T-helper 2 cell (primary cell): ENCODE results near the gene SFMBT2.

Experiments used
- DNase-seq, 5 experiments: peaks; one replicate each; pipeline versions ENCODE4 v3.0.0 to v3.0.0-alpha.2; 2012 to 2022

Gene SFMBT2

GRCh38 chr10:7424919-7425318 lies 14.1 kb upstream of the SFMBT2 start:
- no peak for DNase-seq

GRCh38 chr10:7424315-7424714 lies 13.5 kb upstream of the SFMBT2 start:
- DNase-seq, result peak in 1 of 5 experiments; percentile 52

- no peak for DNase-seq
Observed at GRCh38 chr10:7423521-7423920, 12.7 kb upstream of the SFMBT2 start.

GRCh38 chr10:7421526-7421925 lies 10.7 kb upstream of the SFMBT2 start:
- no peak for DNase-seq

- DNase-seq, result no peak
Observed at GRCh38 chr10:7419998-7420397, 9.2 kb upstream of the SFMBT2 start.

- peak in 2 of 5 experiments; percentile 36 to 47 for DNase-seq
Observed at GRCh38 chr10:7417807-7418206, 7.0 kb upstream of the SFMBT2 start.

GRCh38 chr10:7417103-7417623 lies 6.3 kb upstream of the SFMBT2 start:
- peak in 2 of 5 experiments; percentile 22 to 74 for DNase-seq

- DNase-seq, result no peak
Observed at GRCh38 chr10:7414766-7415165, 3.9 kb upstream of the SFMBT2 start.

- DNase-seq, result no peak
Observed at GRCh38 chr10:7412928-7413282, 2.1 kb upstream of the SFMBT2 start.

GRCh38 chr10:7412237-7412927 lies 1.5 kb upstream of the SFMBT2 start:
- peak in 1 of 5 experiments; percentile 29 for DNase-seq

GRCh38 chr10:7411671-7412128 lies 866 bp upstream of the SFMBT2 start:
- peak in 2 of 5 experiments; percentile 10 to 54 for DNase-seq

GRCh38 chr10:7410301-7410861 lies 453 bp downstream of the SFMBT2 start:
- DNase-seq, result peak in 2 of 5 experiments; percentile 15 to 35

GRCh38 chr10:7409732-7410168 lies 1.1 kb downstream of the SFMBT2 start:
- DNase-seq, result peak in 1 of 5 experiments; percentile 38

- DNase-seq, result peak in 3 of 5 experiments; percentile 22 to 81 (median 40)
Observed at GRCh38 chr10:7409045-7409731, 1.6 kb downstream of the SFMBT2 start.

GRCh38 chr10:7408291-7409044 lies 2.4 kb downstream of the SFMBT2 start:
- peak in 2 of 5 experiments; percentile 22 to 45 for DNase-seq

- peak in 3 of 5 experiments; percentile 10 to 64 (median 16) for DNase-seq
Observed at GRCh38 chr10:7407368-7408290, 3.2 kb downstream of the SFMBT2 start.

- DNase-seq, result no peak
Observed at GRCh38 chr10:7406712-7407333, 4.0 kb downstream of the SFMBT2 start.

GRCh38 chr10:7405637-7406036 lies 5.2 kb downstream of the SFMBT2 start:
- DNase-seq, result no peak

GRCh38 chr10:7403620-7404019 lies 7.2 kb downstream of the SFMBT2 start:
- no peak for DNase-seq

GRCh38 chr10:7401782-7402181 lies 9.1 kb downstream of the SFMBT2 start:
- DNase-seq, result no peak

- no peak for DNase-seq
Observed at GRCh38 chr10:7401156-7401555, 9.7 kb downstream of the SFMBT2 start.
